DMS 273 (cell line): ENCODE data around the gene CCNT1.
"Not testable (repeated sequence)": the region's sequence is repeated elsewhere in the genome, so short reads cannot be mapped to it uniquely, and the experiment has no call there.

Experiments used
- DNase-seq: peaks from one replicate; lab custom pipeline; 2025; ENCODE audit not compliant: unreplicated experiment; lab: John Stamatoyannopoulos, UW

The CCNT1 gene

DNA sequence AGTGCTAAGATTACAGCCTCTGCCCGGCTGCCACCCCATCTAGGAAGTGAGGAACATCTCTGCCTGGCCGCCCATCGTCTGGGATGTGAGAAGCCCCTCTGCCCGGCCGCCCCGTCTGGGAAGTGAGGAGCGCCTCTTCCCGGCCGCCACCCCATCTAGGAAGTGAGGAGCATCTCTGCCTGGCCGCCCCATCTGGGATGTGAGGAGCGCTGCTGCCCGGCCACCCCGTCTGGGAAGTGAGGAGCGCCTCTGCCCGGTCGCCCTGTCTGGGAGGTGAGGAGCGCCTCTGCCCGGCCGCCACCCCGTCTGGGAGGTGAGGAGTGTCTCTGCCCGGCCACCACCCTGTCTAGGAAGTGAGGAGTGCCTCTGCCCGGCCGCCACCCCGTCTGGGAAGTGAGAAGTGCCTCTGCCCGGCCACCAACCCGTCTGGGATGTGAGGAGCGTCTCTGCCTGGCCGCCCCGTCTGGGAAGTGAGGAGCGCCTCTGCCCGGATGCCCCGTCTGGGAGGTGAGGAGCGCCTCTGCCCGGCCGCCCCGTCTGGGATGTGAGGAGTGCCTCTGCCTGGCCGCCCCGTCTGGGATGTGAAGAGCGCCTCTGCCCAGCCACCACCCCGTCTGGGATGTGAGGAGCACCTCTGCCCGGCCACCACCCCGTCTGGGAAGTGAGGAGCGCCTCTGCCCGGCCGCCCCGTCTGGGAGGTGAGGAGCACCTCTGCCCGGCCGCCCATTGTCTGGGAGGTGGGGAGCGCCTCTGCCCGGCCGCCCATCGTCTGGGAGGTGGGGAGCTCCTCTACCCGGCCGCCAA, 74.6 kb downstream of the CCNT1 start:
- not testable (repeated sequence) for DNase-seq

DNA sequence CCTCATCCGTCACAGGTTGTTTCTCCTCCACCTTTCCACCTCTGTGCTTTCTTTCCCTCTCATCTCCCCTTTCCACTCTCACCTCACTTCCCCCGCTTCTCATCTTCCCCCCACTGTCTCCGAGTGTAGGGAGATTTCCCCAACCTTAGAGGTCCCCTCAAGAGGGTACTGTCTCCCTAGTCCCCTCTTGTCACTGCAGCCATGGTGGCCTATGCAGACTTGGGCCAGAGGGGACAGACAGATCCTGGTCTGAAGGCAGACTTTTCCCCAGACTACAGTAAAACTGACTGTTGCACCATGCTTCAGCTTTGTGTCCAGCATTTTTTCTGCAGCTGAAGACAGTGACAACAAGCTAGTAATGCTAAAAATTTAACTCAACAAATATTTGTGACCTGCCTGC, 75.7 kb downstream of the CCNT1 start:
- no peak for DNase-seq

DNA sequence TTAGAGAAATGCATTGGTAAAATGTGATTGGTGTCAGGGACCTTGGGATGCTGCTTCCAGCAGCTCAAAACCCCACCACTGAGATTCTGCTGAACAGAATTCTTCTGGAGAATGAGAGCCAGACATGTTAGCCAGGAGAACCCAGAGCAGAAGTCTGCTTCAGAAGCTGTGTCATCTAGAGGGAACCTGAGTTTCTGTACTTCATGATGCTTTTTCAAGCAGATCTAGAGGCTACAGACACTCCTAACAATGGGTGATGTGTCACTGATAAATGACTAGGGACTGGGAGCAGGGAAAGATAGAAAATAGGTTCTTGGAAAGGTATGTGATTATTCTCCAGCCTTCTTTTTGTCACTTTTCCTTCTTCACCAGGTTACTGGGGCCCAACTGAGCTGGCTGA, 76.1 kb downstream of the CCNT1 start:
- DNase-seq = no peak
